Hypothalamus (tissue), 51 donors: Measurements from ENCODE around the gene GRB2.
"Not testable (repeated sequence)": the region's sequence is repeated elsewhere in the genome, so short reads cannot be mapped to it uniquely, and the experiment has no call there.

ENCODE experiments used
- DNase-seq, 51 donors: peaks; one replicate each; lab custom pipeline; 2025; lab: John Stamatoyannopoulos, UW

Gene GRB2

GRCh38 chr17:75405365-75406221 is at the start of gene GRB2:
TSS of gene GRB2 (minus strand) at chr17:75405678. CDS start at chr17:75393628, 12,050 bp downstream.
- DNase-seq: peak; percentile 75 to 100 (median 97)

DNA sequence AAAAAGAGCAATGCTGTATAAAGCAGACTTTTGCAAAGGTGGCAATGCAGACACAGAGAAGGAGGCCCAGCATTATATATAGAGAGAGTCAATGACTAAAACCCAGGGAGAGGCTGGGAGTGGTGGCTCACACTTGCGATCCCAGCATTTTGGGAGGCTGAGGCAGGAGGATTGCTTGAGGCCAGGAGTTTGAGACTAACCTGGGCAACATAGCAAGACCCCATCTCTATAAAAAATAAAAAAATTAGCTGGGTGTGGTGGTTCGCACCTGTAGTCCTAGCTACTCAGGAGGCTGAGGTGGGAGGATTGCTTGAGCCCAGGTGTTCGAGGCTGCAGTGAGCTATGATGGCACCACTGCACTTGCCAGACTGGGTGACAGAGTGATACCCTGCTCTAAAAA is 49.2 kb upstream of the GRB2 start:
- DNase-seq: not testable (repeated sequence)

GRCh38 chr17:75454193-75454592 is 48.7 kb upstream of the GRB2 start:
- no peak for DNase-seq

DNA sequence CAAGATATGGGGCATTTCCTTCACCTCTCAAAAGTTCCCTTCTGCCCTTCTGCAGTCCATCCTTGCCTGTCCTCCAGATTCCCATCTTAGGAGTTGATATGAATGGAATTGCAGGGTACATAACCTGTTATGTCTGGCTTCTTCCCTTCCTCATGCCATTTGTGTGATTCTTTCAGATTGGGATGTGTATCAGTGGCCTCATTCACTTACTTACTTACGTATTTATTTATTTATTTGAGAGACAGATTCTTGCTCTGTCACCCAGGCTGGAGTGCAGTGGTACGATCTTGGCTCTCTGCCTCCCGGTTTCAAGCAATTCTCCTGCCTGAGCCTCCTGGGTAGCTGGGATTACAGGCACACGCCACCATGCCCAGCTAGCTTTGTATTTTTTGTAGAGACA is 44.8 kb upstream of the GRB2 start:
- DNase-seq: no peak

DNA sequence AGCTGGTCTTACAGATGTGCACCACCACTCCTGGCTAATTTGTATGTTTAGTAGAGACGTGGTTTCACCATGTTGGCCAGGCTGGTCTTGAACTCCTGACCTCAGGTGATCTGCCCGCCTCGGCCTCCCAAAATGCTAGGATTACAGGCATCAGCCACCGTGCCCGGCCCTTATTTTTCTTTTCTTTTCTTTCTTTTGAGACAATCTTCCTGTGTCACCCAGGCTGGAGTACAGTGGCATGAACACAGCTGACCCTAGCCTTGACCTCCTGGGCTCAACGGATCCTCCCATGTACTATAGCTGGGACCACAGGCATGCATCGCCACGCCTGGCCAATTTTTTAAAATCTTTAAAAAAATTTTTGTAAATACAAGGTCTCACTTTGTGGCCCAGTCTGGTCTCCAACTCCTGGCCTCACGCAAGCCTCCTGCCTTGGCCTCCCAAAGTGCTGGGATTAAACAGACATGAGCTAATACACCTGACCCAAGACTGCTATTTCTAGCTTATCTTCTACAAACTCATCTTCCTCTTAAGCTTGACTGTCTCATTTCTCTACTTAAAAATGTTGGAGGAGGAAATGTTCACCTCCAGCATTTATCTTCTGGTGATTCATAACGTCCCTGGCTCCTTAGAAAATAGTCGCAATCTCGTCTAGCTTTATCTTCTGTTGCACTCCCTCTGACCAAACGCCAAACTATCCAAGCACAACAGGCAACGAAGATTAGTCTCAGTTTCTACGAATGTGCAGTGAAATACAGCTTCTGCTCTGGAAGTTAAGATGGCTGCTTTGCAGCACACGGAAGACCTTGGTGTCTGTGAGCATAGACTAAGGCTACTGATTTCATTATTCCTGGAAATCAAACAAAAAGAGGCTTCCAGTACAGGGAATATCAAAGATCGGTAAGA is 42.7 kb upstream of the GRB2 start:
- DNase-seq: no peak

DNA sequence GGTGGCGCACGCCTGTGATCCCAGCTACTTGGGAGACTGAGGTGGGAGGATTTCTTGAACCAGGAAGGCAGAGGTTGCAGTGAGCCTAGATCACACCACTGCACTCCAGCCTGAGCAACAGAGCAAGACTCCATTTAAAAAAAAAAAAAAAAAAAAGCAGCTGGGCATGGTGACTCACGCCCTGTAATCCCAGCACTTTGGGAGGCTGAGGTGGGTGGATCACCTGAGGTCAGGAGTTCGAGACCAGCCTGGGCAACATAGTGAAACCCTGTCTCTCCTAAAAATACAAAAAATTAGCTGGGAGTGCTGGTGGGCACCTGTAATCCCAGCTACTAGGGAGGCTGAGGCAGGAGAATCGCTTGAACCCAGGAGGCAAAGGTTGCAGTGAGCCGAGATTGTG is 40.4 kb upstream of the GRB2 start:
- not testable (repeated sequence) for DNase-seq

DNA sequence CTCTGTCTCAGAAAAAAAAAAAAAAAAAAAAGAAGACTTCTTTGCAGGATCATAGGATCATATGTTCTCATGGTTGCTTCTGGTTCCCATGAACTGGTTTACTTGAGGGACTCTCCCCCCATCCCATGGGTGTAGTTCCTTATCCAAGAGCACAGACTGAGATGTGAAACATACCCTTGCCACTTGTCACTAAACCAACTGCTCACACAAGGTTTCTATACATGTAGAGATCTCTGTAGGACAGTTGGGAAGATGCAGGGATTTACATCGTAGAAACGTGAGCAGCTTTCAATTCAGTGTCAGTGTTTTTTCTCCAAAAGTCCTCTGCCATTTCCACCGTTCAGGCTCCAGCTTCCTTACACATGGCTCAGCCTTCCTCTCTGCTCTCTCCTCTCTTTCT is 39.8 kb upstream of the GRB2 start:
- DNase-seq: no peak

GRCh38 chr17:75442168-75443103 is 37.0 kb upstream of the GRB2 start:
- DNase-seq: no peak

- DNase-seq: no peak
These were observed 35.4 kb upstream of the GRB2 start for GRCh38 chr17:75440738-75441448.

DNA sequence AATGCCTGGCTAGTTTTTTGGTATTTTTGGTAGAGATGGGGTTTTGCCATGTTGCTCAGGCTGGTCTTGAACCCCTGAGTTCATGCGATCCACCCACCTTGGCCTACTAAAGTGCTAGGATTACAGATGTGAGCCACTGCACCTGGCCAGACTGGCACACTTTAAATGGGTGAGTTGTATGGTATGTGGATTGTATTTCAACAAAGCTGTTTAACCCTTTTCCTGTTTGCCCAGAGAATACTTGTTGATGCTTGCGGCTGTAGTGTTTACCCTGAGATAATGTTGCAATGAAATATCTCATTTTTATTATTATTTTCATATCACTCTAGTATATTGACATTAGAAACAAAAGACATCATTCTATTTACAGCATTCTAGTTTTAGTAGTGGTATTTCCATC is 33.8 kb upstream of the GRB2 start:
- DNase-seq: no peak

DNA sequence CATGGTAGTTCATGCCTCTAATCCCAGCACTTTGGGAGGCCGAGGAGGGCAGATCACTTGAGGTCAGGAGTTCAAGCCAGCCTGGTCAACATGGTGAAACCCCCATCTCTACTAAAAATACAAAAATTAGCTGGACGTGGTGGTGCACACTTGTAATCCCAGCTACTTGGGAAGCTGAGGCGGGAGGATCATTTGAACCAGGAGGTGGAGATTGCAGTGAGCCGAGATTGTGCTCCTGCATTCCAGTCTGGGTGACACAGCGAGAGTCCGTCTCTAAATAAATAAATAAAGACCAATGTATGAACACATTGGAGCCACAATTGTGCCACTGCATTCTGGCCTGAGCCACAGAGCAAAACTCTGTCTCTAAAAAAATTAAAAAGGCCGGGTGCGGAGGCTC is 31.9 kb upstream of the GRB2 start:
- DNase-seq: not testable (repeated sequence)

- not testable (repeated sequence) for DNase-seq
These were observed 29.0 kb upstream of the GRB2 start for GRCh38 chr17:75434433-75434832.

- DNase-seq: no peak
These were observed 27.8 kb upstream of the GRB2 start for GRCh38 chr17:75433218-75433783.

GRCh38 chr17:75430159-75430974 is 24.9 kb upstream of the GRB2 start:
- DNase-seq: peak in 1 of 51 donors; percentile 3

DNA sequence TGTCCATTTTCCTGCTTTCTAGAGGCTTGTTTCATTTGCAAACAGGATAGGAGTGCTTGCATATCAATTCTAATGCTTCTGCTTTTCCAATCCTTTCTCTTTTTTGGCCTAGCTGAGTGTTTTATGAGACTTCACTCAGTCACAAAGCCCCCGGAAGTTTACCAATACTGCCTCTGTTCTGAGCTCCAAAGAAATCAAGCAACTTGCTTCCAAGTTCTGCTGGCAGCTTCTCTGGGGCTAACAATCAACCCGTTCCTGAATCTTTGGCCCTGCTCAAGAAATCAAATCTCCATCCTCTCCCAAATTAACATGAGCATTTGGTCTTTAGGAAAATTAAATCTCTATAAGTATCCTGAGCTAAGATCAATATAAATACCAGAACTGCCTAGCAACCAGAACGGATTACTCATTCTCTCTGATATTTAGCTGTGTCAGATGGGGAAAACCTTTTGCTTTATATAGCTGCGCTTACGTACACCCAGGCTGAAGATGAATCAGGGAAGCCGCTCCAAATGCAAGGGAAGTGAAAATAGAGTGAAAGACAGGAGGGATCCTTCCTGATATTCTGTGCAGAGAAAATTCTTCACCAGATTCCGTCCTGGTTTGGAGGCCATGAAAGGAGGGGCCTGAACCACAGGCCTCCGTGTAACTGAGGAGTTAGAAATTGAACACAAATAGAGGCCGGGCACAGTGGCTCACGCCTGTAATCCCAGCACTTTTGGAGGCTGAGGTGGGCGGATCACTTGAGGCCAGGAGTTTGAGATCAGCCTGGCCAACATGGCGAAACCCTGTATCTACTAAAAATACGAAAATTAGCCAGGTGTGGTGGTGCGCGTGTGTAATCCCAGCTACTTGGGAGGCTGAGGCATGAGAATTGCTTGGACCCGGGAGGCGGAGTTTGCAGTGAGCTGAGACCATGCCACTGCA is 23.3 kb upstream of the GRB2 start:
- peak in 4 of 51 donors; percentile 1 to 38 (median 22) for DNase-seq

GRCh38 chr17:75418531-75418930 is 13.1 kb upstream of the GRB2 start:
- no peak for DNase-seq

DNA sequence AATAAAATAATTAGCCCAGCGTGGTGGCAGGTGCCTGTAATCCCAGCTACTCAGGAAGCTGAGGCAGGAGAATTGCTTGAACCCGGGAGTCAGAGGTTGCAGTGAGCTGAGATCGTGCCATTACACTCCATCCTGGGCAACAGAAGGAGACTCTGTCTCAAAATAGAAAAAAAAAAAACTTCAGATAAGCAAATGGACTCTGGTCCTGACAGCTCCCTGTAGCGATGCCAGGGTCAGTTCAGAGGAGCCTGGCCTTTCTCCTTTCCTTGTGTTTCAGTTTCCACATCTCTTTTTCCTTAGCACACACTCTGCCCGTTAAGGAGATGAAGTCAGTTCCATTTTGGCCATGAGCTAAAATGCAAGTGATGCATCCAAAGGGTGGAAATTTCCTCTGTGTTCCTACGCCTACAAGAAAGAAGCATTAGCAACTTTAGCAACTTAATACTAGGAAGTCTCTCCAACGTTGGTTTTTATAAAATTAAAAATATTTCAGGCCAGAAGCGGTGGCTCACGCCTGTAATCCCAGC is 11.6 kb upstream of the GRB2 start:
- DNase-seq: no peak
